Hepatocyte (in vitro differentiated cells): ENCODE data around the gene SMARCA2.

Experiments
- EZH2phosphoT487 ChIP-seq: fragments of 200-600 bp; sonication (generic); IDR thresholded peaks from one replicate; pipeline ENCODE4 v1.6.1; 2018; ENCODE audit warnings: antibody characterized with exemption, mild to moderate bottlenecking, low read depth, moderate library complexity; ENCODE audit not compliant: unreplicated experiment, severe bottlenecking
- TF ChIP-seq, protein P1 (sequence below): fragments of 200-600 bp; sonication (generic); IDR thresholded peaks from 2 replicates; pipeline ENCODE4 v1.5.1; 2016; ENCODE audit warnings: antibody characterized with exemption, mild to moderate bottlenecking; ENCODE audit not compliant: poor library complexity

DNA sequence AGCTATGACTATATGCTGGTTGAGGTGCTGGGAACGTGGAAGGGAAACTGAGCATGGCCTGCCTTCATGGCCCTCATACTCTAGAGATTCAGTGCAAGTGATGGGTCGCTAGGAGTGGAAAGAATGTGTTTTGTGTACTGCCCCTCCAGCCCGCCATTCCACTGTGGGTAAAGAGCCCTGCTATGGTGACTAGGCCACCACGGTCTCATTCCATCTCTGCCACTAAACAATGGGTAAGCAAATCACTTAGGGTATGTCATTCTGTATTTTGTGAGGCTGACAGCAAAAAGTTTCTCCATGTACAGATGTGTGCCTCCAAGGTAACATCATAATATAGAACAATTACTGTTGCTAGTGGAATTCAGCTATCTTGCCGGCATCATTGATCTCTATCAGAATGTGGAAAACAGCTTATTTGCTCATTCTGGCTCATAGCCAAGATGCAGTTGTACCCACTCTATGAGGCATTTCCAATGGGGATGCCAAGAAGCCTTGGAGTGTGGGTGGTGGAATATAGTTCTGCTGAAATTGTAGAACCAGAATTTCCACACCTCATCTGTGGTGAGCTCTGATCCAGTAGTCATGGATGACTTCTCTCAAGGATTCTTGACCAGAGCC lies 12.5 kb downstream of the SMARCA2 start:
- TF ChIP-seq, protein P1, sequence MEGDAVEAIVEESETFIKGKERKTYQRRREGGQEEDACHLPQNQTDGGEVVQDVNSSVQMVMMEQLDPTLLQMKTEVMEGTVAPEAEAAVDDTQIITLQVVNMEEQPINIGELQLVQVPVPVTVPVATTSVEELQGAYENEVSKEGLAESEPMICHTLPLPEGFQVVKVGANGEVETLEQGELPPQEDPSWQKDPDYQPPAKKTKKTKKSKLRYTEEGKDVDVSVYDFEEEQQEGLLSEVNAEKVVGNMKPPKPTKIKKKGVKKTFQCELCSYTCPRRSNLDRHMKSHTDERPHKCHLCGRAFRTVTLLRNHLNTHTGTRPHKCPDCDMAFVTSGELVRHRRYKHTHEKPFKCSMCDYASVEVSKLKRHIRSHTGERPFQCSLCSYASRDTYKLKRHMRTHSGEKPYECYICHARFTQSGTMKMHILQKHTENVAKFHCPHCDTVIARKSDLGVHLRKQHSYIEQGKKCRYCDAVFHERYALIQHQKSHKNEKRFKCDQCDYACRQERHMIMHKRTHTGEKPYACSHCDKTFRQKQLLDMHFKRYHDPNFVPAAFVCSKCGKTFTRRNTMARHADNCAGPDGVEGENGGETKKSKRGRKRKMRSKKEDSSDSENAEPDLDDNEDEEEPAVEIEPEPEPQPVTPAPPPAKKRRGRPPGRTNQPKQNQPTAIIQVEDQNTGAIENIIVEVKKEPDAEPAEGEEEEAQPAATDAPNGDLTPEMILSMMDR, result no peak
- TF ChIP-seq EZH2phosphoT487, result no peak
